K562 (cell line): ENCODE results near the gene ZNF644. TPM values are rescaled to one million over a fixed set of nuclear protein-coding genes. Genes with fewer than 3 reads are reported as not detected.

Experiments
- ASH1L ChIP-seq: fragments of 450-650 bp; IDR thresholded peaks from 2 replicates; pipeline ENCODE4 v1.6.1; 2018; ENCODE audit warnings: borderline replicate concordance, mild to moderate bottlenecking, low read depth; ENCODE audit not compliant: partially characterized antibody
- ATF1 ChIP-seq, 2 experiments: fragments of 450-650 bp in 1 of 2; IDR thresholded peaks; 2 replicates each; pipeline ENCODE4 v1.6.1; 2016; ENCODE audit warnings: missing compliant biosample characterization in 1 of 2, missing genetic modification characterization in 1 of 2
- CREM ChIP-seq: IDR thresholded peaks from 2 replicates; pipeline ENCODE4 v1.6.1; 2014; ENCODE audit warnings: antibody characterized with exemption, low read depth
- FIP1L1 ChIP-seq: fragments of 200-400 bp; formaldehyde crosslinking; IDR thresholded peaks from 2 replicates; pipeline ENCODE4 v1.6.1; 2018; ENCODE audit warnings: mild to moderate bottlenecking, low read depth, low read length; ENCODE audit not compliant: poor library complexity, severe bottlenecking
- GATAD2B ChIP-seq: fragments of 450-650 bp; IDR thresholded peaks from 2 replicates; pipeline ENCODE4 v1.6.1; 2017; ENCODE audit warnings: mild to moderate bottlenecking, borderline replicate concordance
- LCOR ChIP-seq: sonication (generic); formaldehyde crosslinking; IDR thresholded peaks from 2 replicates; pipeline ENCODE4 v1.8.0; 2022; ENCODE audit warnings: mild to moderate bottlenecking, missing genetic modification reagents
- MAX ChIP-seq: sonication (generic); formaldehyde crosslinking; IDR thresholded peaks from 2 replicates; pipeline ENCODE4 v1.9.0; 2022; ENCODE audit warnings: mild to moderate bottlenecking, missing genetic modification reagents
- PCBP2 ChIP-seq: fragments of 200-400 bp; formaldehyde crosslinking; IDR thresholded peaks from 2 replicates; pipeline ENCODE4 v1.6.1; 2018; ENCODE audit warnings: low read length, low read depth, mild to moderate bottlenecking, moderate library complexity; ENCODE audit not compliant: poor library complexity, severe bottlenecking
- POLR2H ChIP-seq: IDR thresholded peaks from 2 replicates; pipeline ENCODE4 v1.6.1; 2016; ENCODE audit warnings: missing genetic modification characterization, low read depth, mild to moderate bottlenecking, control low read depth, missing compliant biosample characterization, moderate library complexity
- SUPT5H ChIP-seq: fragments of 450-650 bp; IDR thresholded peaks from 2 replicates; pipeline ENCODE4 v1.6.1; 2016
- TFAP4 ChIP-seq: sonication (generic); formaldehyde crosslinking; IDR thresholded peaks from 2 replicates; pipeline ENCODE4 v1.8.0; 2022; ENCODE audit warnings: missing genetic modification reagents, mild to moderate bottlenecking, moderate library complexity, borderline replicate concordance
- ZKSCAN1 ChIP-seq: fragments of 150-350 bp; IDR thresholded peaks from 2 replicates; pipeline ENCODE4 v1.6.1; 2016; ENCODE audit warnings: low read depth, low read length
- ZNF175 ChIP-seq: fragments of 200-800 bp; sonication (Bioruptor generic); IDR thresholded peaks from 2 replicates; pipeline ENCODE4 v1.6.1; 2016; ENCODE audit warnings: low read depth, mild to moderate bottlenecking, missing genetic modification characterization, missing compliant biosample characterization
- ZNF347 ChIP-seq: fragments of 450-650 bp; formaldehyde crosslinking; IDR thresholded peaks from 2 replicates; pipeline ENCODE4 v1.4.0; 2020; ENCODE audit warnings: low read depth, mild to moderate bottlenecking, moderate library complexity
- ZNF707 ChIP-seq: fragments of 250-450 bp; sonication (Bioruptor Pico); conservative IDR thresholded peaks from 2 replicates; pipeline ENCODE4 v1.8.0; 2022; ENCODE audit warnings: inconsistent platforms, mild to moderate bottlenecking, moderate library complexity
- polyA plus RNA-seq, 8 experiments: library from polyadenylated mRNA; depleted of rRNA in 4 of 8; stranded (reverse) in 5 of 8; unstranded in 3 of 8; fragments of >200 nt; fragmentation: Nextera tagmentation in 2 of 8; fragmentation: Illumina TruSeq in 1 of 8; extraction: Ambion mirVana in 2 of 8; extraction: Trizol in 1 of 8; gene quantifications; 2 replicates each; pipeline versions ENCODE4 v1.2.1 to v1.2.3, GENCODE V29; 2011 to 2014; ENCODE audit warnings: inconsistent platforms in 1 of 8, missing spikeins in 1 of 8
- total RNA-seq, 7 experiments: library from RNA; depleted of rRNA in 6 of 7; stranded (reverse); fragments of >200 nt in 6 of 7; fragmentation: Illumina TruSeq in 2 of 7; extraction: Trizol in 2 of 7; gene quantifications; 2 replicates each; pipeline versions ENCODE4 v1.2.1 to v1.2.3, GENCODE V29; 2011 to 2021; ENCODE audit warnings: low replicate concordance in 1 of 7
- TF ChIP-seq, protein P1 (sequence below): fragments of 200-800 bp; sonication (Bioruptor generic); IDR thresholded peaks from 2 replicates; pipeline ENCODE4 v1.6.1; 2017; ENCODE audit warnings: missing genetic modification characterization, missing compliant biosample characterization
- TF ChIP-seq, protein P2 (sequence below), 3 experiments: IDR thresholded peaks in 2 of 3; conservative IDR thresholded peaks in 1 of 3; 2 replicates each; pipeline ENCODE4 v1.5.1; 2011 to 2012; ENCODE audit warnings: low read length in 3 of 3, mild to moderate bottlenecking in 3 of 3, control low read depth in 2 of 3, improper control_type of control experiment in 1 of 3, inconsistent platforms in 1 of 3, low read depth in 1 of 3, mixed read lengths in 1 of 3, moderate library complexity in 1 of 3; ENCODE audit not compliant: insufficient read depth in 2 of 3
- TF ChIP-seq, protein P3 (sequence below): sonication (generic); formaldehyde crosslinking; IDR thresholded peaks from 2 replicates; pipeline ENCODE4 v1.8.1; 2023; ENCODE audit warnings: mild to moderate bottlenecking, missing genetic modification reagents
- TF ChIP-seq, protein P4 (sequence below): sonication (generic); formaldehyde crosslinking; IDR thresholded peaks from 2 replicates; pipeline ENCODE4 v1.8.0; 2023; ENCODE audit warnings: mild to moderate bottlenecking, missing genetic modification reagents

The ZNF644 gene
- total and polyA plus RNA-seq, 9 of the 15 experiments (the other 6 are each of a cell fraction or from before 2014, with no cell fraction given): 25.3 to 71.4 (median 39.6) TPM

GRCh38 chr1:91021686-91022517 is at the start of gene ZNF644 (continued):
- TF ChIP-seq ASH1L (no peak), CREM (peak; percentile 96), MAX (CRISPR knock-in tag) (peak; percentile 96), TFAP4 (CRISPR knock-in tag) (peak; percentile 86), ZNF347 (CRISPR knock-in tag) (no peak), PCBP2 (no peak), ATF1 (CRISPR knock-in tag; IDR thresholded peaks at IDR 0.05) (peak; percentile 68), ATF1 (tag; IDR thresholded peaks at IDR 0.05) (peak; percentile 97), LCOR (peak; percentile 98), ZKSCAN1 (peak; percentile 63; the same call in 1 of the 2 replicates), POLR2H (tag) (peak; percentile 73), FIP1L1 (peak; percentile 62), ZNF707 (no peak), SUPT5H (peak; percentile 85), GATAD2B (peak; percentile 38; the same call in 1 of the 2 replicates), ZNF175 (CRISPR knock-in tag) (peak; percentile 61; the same call in 1 of the 2 replicates)
- TF ChIP-seq, protein P1, sequence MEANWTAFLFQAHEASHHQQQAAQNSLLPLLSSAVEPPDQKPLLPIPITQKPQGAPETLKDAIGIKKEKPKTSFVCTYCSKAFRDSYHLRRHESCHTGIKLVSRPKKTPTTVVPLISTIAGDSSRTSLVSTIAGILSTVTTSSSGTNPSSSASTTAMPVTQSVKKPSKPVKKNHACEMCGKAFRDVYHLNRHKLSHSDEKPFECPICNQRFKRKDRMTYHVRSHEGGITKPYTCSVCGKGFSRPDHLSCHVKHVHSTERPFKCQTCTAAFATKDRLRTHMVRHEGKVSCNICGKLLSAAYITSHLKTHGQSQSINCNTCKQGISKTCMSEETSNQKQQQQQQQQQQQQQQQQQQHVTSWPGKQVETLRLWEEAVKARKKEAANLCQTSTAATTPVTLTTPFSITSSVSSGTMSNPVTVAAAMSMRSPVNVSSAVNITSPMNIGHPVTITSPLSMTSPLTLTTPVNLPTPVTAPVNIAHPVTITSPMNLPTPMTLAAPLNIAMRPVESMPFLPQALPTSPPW (CRISPR knock-in tag): peak; percentile 97
- TF ChIP-seq, protein P2, sequence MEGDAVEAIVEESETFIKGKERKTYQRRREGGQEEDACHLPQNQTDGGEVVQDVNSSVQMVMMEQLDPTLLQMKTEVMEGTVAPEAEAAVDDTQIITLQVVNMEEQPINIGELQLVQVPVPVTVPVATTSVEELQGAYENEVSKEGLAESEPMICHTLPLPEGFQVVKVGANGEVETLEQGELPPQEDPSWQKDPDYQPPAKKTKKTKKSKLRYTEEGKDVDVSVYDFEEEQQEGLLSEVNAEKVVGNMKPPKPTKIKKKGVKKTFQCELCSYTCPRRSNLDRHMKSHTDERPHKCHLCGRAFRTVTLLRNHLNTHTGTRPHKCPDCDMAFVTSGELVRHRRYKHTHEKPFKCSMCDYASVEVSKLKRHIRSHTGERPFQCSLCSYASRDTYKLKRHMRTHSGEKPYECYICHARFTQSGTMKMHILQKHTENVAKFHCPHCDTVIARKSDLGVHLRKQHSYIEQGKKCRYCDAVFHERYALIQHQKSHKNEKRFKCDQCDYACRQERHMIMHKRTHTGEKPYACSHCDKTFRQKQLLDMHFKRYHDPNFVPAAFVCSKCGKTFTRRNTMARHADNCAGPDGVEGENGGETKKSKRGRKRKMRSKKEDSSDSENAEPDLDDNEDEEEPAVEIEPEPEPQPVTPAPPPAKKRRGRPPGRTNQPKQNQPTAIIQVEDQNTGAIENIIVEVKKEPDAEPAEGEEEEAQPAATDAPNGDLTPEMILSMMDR (IDR thresholded peaks at IDR 0.05 in 2 of 3, conservative IDR thresholded peaks at IDR 0.05 in 1 of 3; ENCODE audit: insufficient read depth in 2 of 3, low read depth in 1 of 3, low read length in 3 of 3): peak in 1 of 3 experiments; percentile 7; a peak in 1 of 6 replicates
- TF ChIP-seq, protein P3, sequence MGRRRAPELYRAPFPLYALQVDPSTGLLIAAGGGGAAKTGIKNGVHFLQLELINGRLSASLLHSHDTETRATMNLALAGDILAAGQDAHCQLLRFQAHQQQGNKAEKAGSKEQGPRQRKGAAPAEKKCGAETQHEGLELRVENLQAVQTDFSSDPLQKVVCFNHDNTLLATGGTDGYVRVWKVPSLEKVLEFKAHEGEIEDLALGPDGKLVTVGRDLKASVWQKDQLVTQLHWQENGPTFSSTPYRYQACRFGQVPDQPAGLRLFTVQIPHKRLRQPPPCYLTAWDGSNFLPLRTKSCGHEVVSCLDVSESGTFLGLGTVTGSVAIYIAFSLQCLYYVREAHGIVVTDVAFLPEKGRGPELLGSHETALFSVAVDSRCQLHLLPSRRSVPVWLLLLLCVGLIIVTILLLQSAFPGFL: no peak
- TF ChIP-seq, protein P4, sequence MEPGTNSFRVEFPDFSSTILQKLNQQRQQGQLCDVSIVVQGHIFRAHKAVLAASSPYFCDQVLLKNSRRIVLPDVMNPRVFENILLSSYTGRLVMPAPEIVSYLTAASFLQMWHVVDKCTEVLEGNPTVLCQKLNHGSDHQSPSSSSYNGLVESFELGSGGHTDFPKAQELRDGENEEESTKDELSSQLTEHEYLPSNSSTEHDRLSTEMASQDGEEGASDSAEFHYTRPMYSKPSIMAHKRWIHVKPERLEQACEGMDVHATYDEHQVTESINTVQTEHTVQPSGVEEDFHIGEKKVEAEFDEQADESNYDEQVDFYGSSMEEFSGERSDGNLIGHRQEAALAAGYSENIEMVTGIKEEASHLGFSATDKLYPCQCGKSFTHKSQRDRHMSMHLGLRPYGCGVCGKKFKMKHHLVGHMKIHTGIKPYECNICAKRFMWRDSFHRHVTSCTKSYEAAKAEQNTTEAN (CRISPR knock-in tag): peak; percentile 84; the same call in 1 of the 2 replicates
